Endodermal cell (in vitro differentiated cells): ENCODE measurements around the gene TARS2. TPM values are rescaled to one million over a fixed set of nuclear protein-coding genes. Genes with fewer than 3 reads are reported as not detected.

ENCODE experiments used
- DNase-seq: peaks from one replicate; pipeline ENCODE4 v3.0.0-alpha.2; 2017
- H3K27ac ChIP-seq: 2 replicates; pipeline ENCODE4 v1.5.1; 2013; ENCODE audit warnings: mild to moderate bottlenecking, low read depth, low read length, moderate library complexity
- H3K27me3 ChIP-seq: 2 replicates; pipeline ENCODE4 v1.6.1; 2013; ENCODE audit warnings: mild to moderate bottlenecking, low read length, moderate library complexity; ENCODE audit not compliant: insufficient read depth, control insufficient read depth, poor library complexity, severe bottlenecking
- H3K36me3 ChIP-seq: 2 replicates; pipeline ENCODE4 v1.7.0; 2013; ENCODE audit warnings: mild to moderate bottlenecking, low read length, moderate library complexity; ENCODE audit not compliant: control insufficient read depth, insufficient read depth
- H3K4me1 ChIP-seq: one replicate; pipeline ENCODE4 v1.7.0; 2013; ENCODE audit warnings: low read length; ENCODE audit not compliant: control insufficient read depth, insufficient read depth
- H3K4me3 ChIP-seq: 2 replicates; pipeline ENCODE4 v1.5.1; 2013; ENCODE audit warnings: mild to moderate bottlenecking, low read length, moderate library complexity
- H3K9ac ChIP-seq: 2 replicates; pipeline ENCODE4 v1.6.1; 2013; ENCODE audit warnings: mild to moderate bottlenecking, low read length, moderate library complexity; ENCODE audit not compliant: poor library complexity, severe bottlenecking; ENCODE audit errors: extremely low read depth
- H3K9me3 ChIP-seq: 2 replicates; pipeline ENCODE4 v1.6.1; 2013; ENCODE audit warnings: mild to moderate bottlenecking, low read length, moderate library complexity; ENCODE audit not compliant: control insufficient read depth
- H3K27ac Mint-ChIP-seq: 2 replicates; pipeline ENCODE4 v1.8.0; 2020; ENCODE audit warnings: mixed read lengths
- H3K27me3 Mint-ChIP-seq: 2 replicates; pipeline ENCODE4 v1.8.0; 2021; ENCODE audit warnings: mild to moderate bottlenecking, mixed read lengths; ENCODE audit not compliant: insufficient read depth
- H3K36me3 Mint-ChIP-seq: 2 replicates; pipeline ENCODE4 v1.8.0; 2020; ENCODE audit warnings: low read depth, mixed read lengths
- H3K4me1 Mint-ChIP-seq: 2 replicates; pipeline ENCODE4 v1.8.0; 2020; ENCODE audit warnings: mixed read lengths
- H3K4me3 Mint-ChIP-seq: 2 replicates; pipeline ENCODE4 v1.8.0; 2020; ENCODE audit warnings: mild to moderate bottlenecking, moderate library complexity, mixed read lengths
- H3K9me3 Mint-ChIP-seq: 2 replicates; pipeline ENCODE4 v1.8.0; 2020; ENCODE audit warnings: mild to moderate bottlenecking, mixed read lengths
- CTCF ChIP-seq: fragments of 200-600 bp; sonication (generic); conservative IDR thresholded peaks from 2 replicates; pipeline ENCODE4 v1.5.0; 2021; ENCODE audit warnings: antibody characterized with exemption, mild to moderate bottlenecking
- WGBS, 2 experiments: methylation state at CpG; one replicate each; pipeline versions ENCODE4 v1.1.5 to v1.1.7; 2013; ENCODE audit warnings: missing lambda C conversion rate in 2 of 2, mixed read lengths in 1 of 2; ENCODE audit not compliant: insufficient coverage in 1 of 2, insufficient read length in 1 of 2; 5-methylcytosine and 5-hydroxymethylcytosine counted together
- total RNA-seq, 2 donors: library from RNA; stranded (reverse); fragmentation: NEBNext Ultra II Directional in 1 of 2; extraction: Animal tissue kit (Norgen Biotek cat#: 25700) in 1 of 2; gene quantifications; 2 replicates in 1 of 2; 3 replicates in 1 of 2; pipeline ENCODE4 v1.2.1, GENCODE V29; 2021

Gene TARS2
- total RNA-seq, 2 donors from 2014 or later = 32.9 to 39.4 TPM

DNA sequence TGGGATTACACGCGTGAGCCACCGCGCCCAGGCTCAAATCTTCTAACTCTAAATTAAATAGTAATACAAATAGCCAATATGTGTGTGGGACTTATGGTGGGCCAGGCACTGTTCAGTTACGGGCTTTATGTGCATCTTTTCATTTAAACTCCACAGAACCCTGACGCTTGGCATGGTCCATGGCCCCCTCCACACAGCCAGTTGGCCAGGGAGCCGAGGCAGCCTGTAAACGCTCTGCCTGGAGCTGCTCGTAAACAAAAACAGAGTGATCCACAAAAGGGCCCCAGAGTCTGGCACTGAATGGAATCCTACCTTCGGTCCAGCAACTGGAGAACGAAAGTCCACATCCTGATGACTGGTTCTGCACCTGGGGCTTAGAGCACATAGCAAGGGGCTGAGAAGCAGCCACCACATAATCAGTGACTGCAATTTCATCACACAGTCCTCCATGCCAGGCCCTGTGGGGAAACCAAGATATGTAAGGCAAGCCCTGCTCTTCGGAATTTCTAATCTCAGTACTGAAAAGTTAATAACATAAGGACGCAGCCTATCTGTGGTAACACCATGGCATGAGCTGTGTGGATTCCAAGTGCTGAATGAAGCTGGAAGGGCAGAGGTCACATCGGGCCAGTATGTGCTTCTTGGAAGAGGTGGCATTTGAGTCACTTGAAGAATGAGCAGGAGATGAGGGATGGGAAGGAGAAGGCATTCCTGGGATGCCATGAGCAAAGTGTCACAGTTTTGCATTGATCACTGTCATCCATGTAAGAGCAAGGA, 48.5 kb downstream of the TARS2 start:
- Histone ChIP-seq H3K4me1 (no peaks in the 10 kb centered on the region), H3K27me3 (no peaks in the 10 kb centered on the region), H3K4me3 (no peak overlapping the region), H3K36me3 (no peaks in the 10 kb centered on the region), H3K9ac (no peak overlapping the region), H3K9me3 (no peaks in the 10 kb centered on the region), H3K27ac (no peak overlapping the region)
- Mint-ChIP-seq H3K36me3 (no peaks in the 10 kb centered on the region), H3K4me3 (no peak overlapping the region), H3K4me1 (peaks cover 20% of the 10 kb centered on the region), H3K27ac (no peak overlapping the region), H3K27me3 (no peaks in the 10 kb centered on the region), H3K9me3 (no peaks in the 10 kb centered on the region)
- 88 to 92% methylated on average over 6 to 13 of the region's 14 CpGs for WGBS, 2 experiments
- TF ChIP-seq CTCF = no peak
- peak; percentile 70 for DNase-seq

DNA sequence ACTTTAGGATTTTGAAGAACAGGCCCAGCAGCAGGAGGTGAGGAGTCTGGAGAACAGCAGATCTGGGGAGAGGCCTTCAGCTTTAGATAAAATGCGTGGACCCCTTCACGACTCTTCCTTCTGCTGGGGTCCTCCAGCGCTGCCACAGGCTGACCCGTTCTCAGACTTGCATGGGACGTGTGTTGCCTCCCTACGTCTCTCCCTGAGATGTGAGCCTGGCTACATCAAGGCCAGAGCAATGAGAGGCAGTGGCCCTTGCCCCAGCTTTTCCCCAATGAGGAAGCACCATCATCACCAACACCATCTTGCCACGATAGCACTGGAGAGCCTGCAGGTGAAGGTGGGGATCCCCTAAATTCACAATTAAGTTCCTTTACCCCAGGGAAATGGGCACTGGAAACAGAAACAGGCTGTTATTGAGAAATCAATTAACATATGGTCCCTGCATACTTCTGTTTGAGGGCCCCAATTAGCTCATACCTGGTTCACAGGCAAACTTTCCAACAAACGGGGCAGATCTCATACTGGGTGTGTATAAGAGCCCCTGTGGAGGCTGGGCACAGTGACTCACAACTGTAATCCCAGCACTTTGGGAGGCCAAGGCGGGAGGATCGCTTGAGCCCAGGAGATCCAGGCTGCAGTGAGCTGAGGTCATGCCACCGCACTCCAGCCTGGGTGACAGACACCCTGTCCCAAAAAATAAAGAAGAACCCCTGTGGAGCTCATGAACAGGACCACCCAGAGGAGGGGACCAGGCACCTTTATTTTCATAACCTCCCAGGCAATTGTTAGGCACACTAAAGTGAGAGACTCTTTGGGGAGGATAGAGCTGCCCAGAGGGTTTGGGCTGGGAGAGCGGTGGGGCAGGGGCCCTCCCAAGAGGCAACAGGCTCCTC, 49.9 kb downstream of the TARS2 start:
- Mint-ChIP-seq H3K4me3 (no peak overlapping the region), H3K9me3 (no peaks in the 10 kb centered on the region), H3K36me3 (no peaks in the 10 kb centered on the region), H3K27me3 (peaks cover under 1% of the 10 kb centered on the region), H3K4me1 (peaks cover 19% of the 10 kb centered on the region), H3K27ac (peak overlapping the region; percentile 74)
- H3K27ac ChIP-seq = no peak overlapping the region
- H3K27me3 ChIP-seq = no peaks in the 10 kb centered on the region
- WGBS, 2 experiments = 93 to 94% methylated on average over 10 to 12 of the region's 12 CpGs
- no peaks in the 10 kb centered on the region for H3K4me1 ChIP-seq
- H3K9me3 ChIP-seq = no peaks in the 10 kb centered on the region
- DNase-seq = no peak
- no peak overlapping the region for H3K4me3 ChIP-seq
- H3K36me3 ChIP-seq = no peaks in the 10 kb centered on the region
- TF ChIP-seq CTCF = no peak
- H3K9ac ChIP-seq = no peak overlapping the region

DNA sequence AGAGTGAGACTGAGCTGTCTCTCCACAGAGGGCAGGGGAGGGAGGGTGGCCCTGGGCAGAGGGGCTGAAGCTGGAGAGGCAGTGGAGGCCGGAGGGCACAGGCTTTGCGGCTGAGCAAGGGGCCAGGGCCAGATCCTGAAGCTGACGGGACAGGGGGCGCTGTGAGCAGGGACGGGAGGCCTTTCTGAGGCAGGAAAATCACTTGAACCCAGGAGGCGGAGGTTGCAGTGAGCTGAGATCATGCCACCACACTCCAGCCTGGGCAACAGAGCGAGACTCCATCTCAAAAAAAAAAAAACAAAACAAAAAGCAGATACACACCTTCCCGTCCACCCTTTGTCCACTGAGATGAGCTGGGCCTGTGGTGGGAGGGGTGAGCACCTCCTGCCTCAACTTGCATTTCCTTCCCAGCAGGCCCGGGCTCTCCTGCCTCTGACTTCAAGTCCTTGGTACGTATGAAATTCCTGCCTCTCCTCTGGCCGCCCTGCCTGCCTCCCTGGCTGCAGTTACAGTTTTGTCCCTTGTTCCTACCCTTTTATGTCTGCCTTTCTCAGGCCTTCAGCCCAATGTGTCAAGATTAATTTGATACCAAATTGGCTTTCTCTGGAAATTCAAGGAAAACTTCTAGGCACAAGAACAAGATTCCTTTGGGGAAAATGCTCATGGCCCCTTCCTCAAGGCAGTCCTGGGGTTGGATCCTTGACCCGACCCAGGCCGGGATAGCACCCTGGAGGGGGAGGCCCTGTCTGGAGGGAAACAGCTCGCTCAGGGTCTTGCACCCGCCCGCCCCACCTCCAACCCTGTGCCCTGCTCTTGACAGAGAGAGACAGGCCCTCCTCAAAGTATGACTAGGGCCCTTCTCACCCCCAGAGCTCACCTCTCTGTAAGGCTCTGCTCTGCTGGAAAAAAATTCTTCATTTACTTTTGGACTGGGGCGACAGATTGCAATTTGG, 50.8 kb downstream of the TARS2 start:
- Mint-ChIP-seq H3K27ac (peak overlapping the region; percentile 74), H3K9me3 (no peaks in the 10 kb centered on the region), H3K27me3 (peaks cover 9% of the 10 kb centered on the region), H3K4me1 (peaks cover 12% of the 10 kb centered on the region), H3K36me3 (no peaks in the 10 kb centered on the region), H3K4me3 (no peak overlapping the region)
- peak; percentile 90 for DNase-seq
- 80 to 81% methylated on average over 11 to 17 of the region's 17 CpGs for WGBS, 2 experiments
- H3K4me3 ChIP-seq = no peak overlapping the region
- peak overlapping the region; percentile 59 for H3K27ac ChIP-seq
- H3K9ac ChIP-seq = peak overlapping the region; percentile 2
- no peaks in the 10 kb centered on the region for H3K9me3 ChIP-seq
- no peaks in the 10 kb centered on the region for H3K36me3 ChIP-seq
- peak; percentile 66 for TF ChIP-seq CTCF
- no peaks in the 10 kb centered on the region for H3K4me1 ChIP-seq
- no peaks in the 10 kb centered on the region for H3K27me3 ChIP-seq
